GM18517 (cell line): ENCODE measurements around the gene LDLRAD4.

ENCODE experiments used
- ATAC-seq: cut with Tn5 transposase; IDR thresholded peaks from one replicate; pipeline ENCODE4 v1.9.1; 2021; ENCODE audit warnings: mild to moderate bottlenecking, moderate library complexity; ENCODE audit not compliant: unreplicated experiment

LDLRAD4 gene

GRCh38 chr18:13380691-13381070 lies 162.1 kb downstream of the LDLRAD4 start:
- ATAC-seq, result no peak

- no peak for ATAC-seq
Measured at GRCh38 chr18:13381331-13381730, 162.8 kb downstream of the LDLRAD4 start.

GRCh38 chr18:13381944-13382365 lies 163.4 kb downstream of the LDLRAD4 start:
- ATAC-seq, result no peak

GRCh38 chr18:13382366-13382953 lies 163.9 kb downstream of the LDLRAD4 start:
- ATAC-seq, result no peak

GRCh38 chr18:13382954-13383827 lies 164.6 kb downstream of the LDLRAD4 start:
- ATAC-seq, result no peak

- ATAC-seq, result no peak
Measured at GRCh38 chr18:13386891-13387801, 168.6 kb downstream of the LDLRAD4 start.

GRCh38 chr18:13387855-13388548 lies 169.4 kb downstream of the LDLRAD4 start:
- ATAC-seq, result no peak

GRCh38 chr18:13388586-13389490 lies 170.3 kb downstream of the LDLRAD4 start:
- no peak for ATAC-seq

- no peak for ATAC-seq
Measured at GRCh38 chr18:13389491-13390131, 171.1 kb downstream of the LDLRAD4 start.

- ATAC-seq, result no peak
Measured at GRCh38 chr18:13390196-13390595, 171.6 kb downstream of the LDLRAD4 start.

GRCh38 chr18:13390711-13391110 lies 172.2 kb downstream of the LDLRAD4 start:
- no peak for ATAC-seq

- ATAC-seq, result no peak
Measured at GRCh38 chr18:13392029-13392750, 173.6 kb downstream of the LDLRAD4 start.

GRCh38 chr18:13392899-13393298 lies 174.3 kb downstream of the LDLRAD4 start:
- no peak for ATAC-seq

GRCh38 chr18:13393338-13393737 lies 174.8 kb downstream of the LDLRAD4 start:
- ATAC-seq, result no peak

GRCh38 chr18:13394801-13395200 lies 176.2 kb downstream of the LDLRAD4 start:
- ATAC-seq, result no peak

- no peak for ATAC-seq
Measured at GRCh38 chr18:13395577-13395976, 177.0 kb downstream of the LDLRAD4 start.

- no peak for ATAC-seq
Measured at GRCh38 chr18:13397504-13398163, 179.1 kb downstream of the LDLRAD4 start.

- no peak for ATAC-seq
Measured at GRCh38 chr18:13398631-13399030, 180.1 kb downstream of the LDLRAD4 start.
